Stomach smooth muscle (tissue), 2 donors: ENCODE measurements around the gene RBM33.

Experiments used
- H3K27ac ChIP-seq: one replicate; pipeline ENCODE4 v1.7.0; 2013; ENCODE audit warnings: mild to moderate bottlenecking, low read length, inconsistent platforms
- H3K27me3 ChIP-seq, 2 donors: one replicate each; pipeline ENCODE4 v1.7.0; 2013; ENCODE audit warnings: low read length in 2 of 2; ENCODE audit not compliant: insufficient read depth in 2 of 2, control insufficient read depth in 1 of 2
- H3K36me3 ChIP-seq, 2 donors: one replicate each; pipeline ENCODE4 v1.7.0; 2013; ENCODE audit warnings: low read length in 2 of 2; ENCODE audit not compliant: control insufficient read depth in 2 of 2, insufficient read depth in 2 of 2
- H3K4me1 ChIP-seq: one replicate; pipeline ENCODE4 v1.7.0; 2013; ENCODE audit warnings: low read length; ENCODE audit not compliant: control insufficient read depth, insufficient read depth
- H3K4me3 ChIP-seq, 2 donors: one replicate each; pipeline ENCODE4 v1.7.0; 2013; ENCODE audit warnings: low read length in 2 of 2
- H3K9ac ChIP-seq, 2 donors: one replicate each; pipeline ENCODE4 v1.7.0; 2013; ENCODE audit warnings: low read length in 2 of 2, mild to moderate bottlenecking in 1 of 2
- H3K9me3 ChIP-seq, 2 donors: one replicate each; pipeline ENCODE4 v1.7.0; 2013; ENCODE audit warnings: low read length in 2 of 2; ENCODE audit not compliant: control insufficient read depth in 2 of 2
- donor health status: healthy.
- donor health status: Pancreatic carcinoma.

RBM33 gene

GRCh38 chr7:155647302-155647701, 2.8 kb downstream of the RBM33 start:
- Histone ChIP-seq H3K4me1 (peaks cover 10% of the 10 kb centered on the region), H3K9ac (no peak overlapping the region), H3K9me3 (no peaks in the 10 kb centered on the region), H3K4me3 (no peak overlapping the region), H3K27ac (no peak overlapping the region), H3K27me3 (no peaks in the 10 kb centered on the region), H3K36me3 (no peaks in the 10 kb centered on the region)

GRCh38 chr7:155647734-155648133, 3.3 kb downstream of the RBM33 start:
- no peak overlapping the region for H3K27ac ChIP-seq

GRCh38 chr7:155648752-155649339, 4.4 kb downstream of the RBM33 start:
- no peaks in the 10 kb centered on the region for H3K9me3 ChIP-seq
- no peak overlapping the region for H3K4me3 ChIP-seq
- peaks cover 10% of the 10 kb centered on the region for H3K4me1 ChIP-seq
- H3K9ac ChIP-seq: no peak overlapping the region
- H3K27me3 ChIP-seq: no peaks in the 10 kb centered on the region
- no peaks in the 10 kb centered on the region for H3K36me3 ChIP-seq
- H3K27ac ChIP-seq: no peak overlapping the region

More at GRCh38 chr7:155647734-155648133, 3.3 kb downstream of the RBM33 start:
- Histone ChIP-seq H3K27me3 (no peaks in the 10 kb centered on the region), H3K36me3 (no peaks in the 10 kb centered on the region), H3K9me3 (no peaks in the 10 kb centered on the region), H3K4me1 (peaks cover 10% of the 10 kb centered on the region), H3K4me3 (no peak overlapping the region), H3K9ac (no peak overlapping the region)

- Histone ChIP-seq H3K36me3 (no peaks in the 10 kb centered on the region), H3K9me3 (no peaks in the 10 kb centered on the region), H3K27ac (no peak overlapping the region), H3K9ac (no peak overlapping the region), H3K4me1 (peaks cover 9% of the 10 kb centered on the region), H3K27me3 (no peaks in the 10 kb centered on the region), H3K4me3 (no peak overlapping the region)
These were observed 5.1 kb downstream of the RBM33 start for GRCh38 chr7:155649588-155649987.

- H3K4me3 ChIP-seq: no peak overlapping the region
- H3K4me1 ChIP-seq: peaks cover 5% of the 10 kb centered on the region
- H3K9ac ChIP-seq: no peak overlapping the region
- no peaks in the 10 kb centered on the region for H3K36me3 ChIP-seq
- no peaks in the 10 kb centered on the region for H3K27me3 ChIP-seq
- H3K27ac ChIP-seq: no peak overlapping the region
- no peaks in the 10 kb centered on the region for H3K9me3 ChIP-seq
These were observed 8.0 kb downstream of the RBM33 start for GRCh38 chr7:155652156-155653114.

- Histone ChIP-seq H3K36me3 (no peaks in the 10 kb centered on the region), H3K9me3 (no peaks in the 10 kb centered on the region), H3K4me3 (no peak overlapping the region), H3K9ac (no peak overlapping the region), H3K27me3 (no peaks in the 10 kb centered on the region), H3K27ac (no peak overlapping the region), H3K4me1 (peaks cover 5% of the 10 kb centered on the region)
These were observed 9.3 kb downstream of the RBM33 start for GRCh38 chr7:155653803-155654202.

GRCh38 chr7:155656891-155657290, 12.4 kb downstream of the RBM33 start:
- Histone ChIP-seq H3K27me3 (no peaks in the 10 kb centered on the region), H3K9me3 (no peaks in the 10 kb centered on the region), H3K27ac (no peak overlapping the region), H3K9ac (no peak overlapping the region), H3K4me1 (peaks cover 5% of the 10 kb centered on the region), H3K36me3 (no peaks in the 10 kb centered on the region), H3K4me3 (no peak overlapping the region)

- Histone ChIP-seq H3K36me3 (peaks cover 0 to 2% of the 10 kb centered on the region in 2 donors), H3K9ac (no peak overlapping the region), H3K27me3 (no peaks in the 10 kb centered on the region), H3K9me3 (no peaks in the 10 kb centered on the region), H3K4me3 (no peak overlapping the region), H3K27ac (no peak overlapping the region), H3K4me1 (peaks cover 12% of the 10 kb centered on the region)
These were observed 15.7 kb downstream of the RBM33 start for GRCh38 chr7:155660059-155660757.

GRCh38 chr7:155660758-155661093, 16.3 kb downstream of the RBM33 start:
- Histone ChIP-seq H3K4me3 (no peak overlapping the region), H3K9ac (no peak overlapping the region), H3K27ac (no peak overlapping the region), H3K9me3 (no peaks in the 10 kb centered on the region), H3K27me3 (no peaks in the 10 kb centered on the region), H3K36me3 (peaks cover 0 to 4% of the 10 kb centered on the region in 2 donors), H3K4me1 (peaks cover 12% of the 10 kb centered on the region)

GRCh38 chr7:155662343-155663043, 18.0 kb downstream of the RBM33 start:
- Histone ChIP-seq H3K27me3 (no peaks in the 10 kb centered on the region), H3K4me3 (no peak overlapping the region), H3K36me3 (peaks cover 0 to 7% of the 10 kb centered on the region in 2 donors), H3K9ac (no peak overlapping the region), H3K27ac (no peak overlapping the region), H3K4me1 (peaks cover 12% of the 10 kb centered on the region), H3K9me3 (no peaks in the 10 kb centered on the region)
